PC-3 (cell line): ENCODE results near the gene SLCO2A1.

Experiments
- EZH2 ChIP-seq: fragments of 300-600 bp; sonication (generic); IDR thresholded peaks from one replicate; pipeline ENCODE4 v1.6.1; 2017; ENCODE audit warnings: antibody characterized with exemption, mild to moderate bottlenecking, low read length; ENCODE audit not compliant: unreplicated experiment
- EZH2phosphoT487 ChIP-seq: fragments of 300-600 bp; sonication (generic); IDR thresholded peaks from 2 replicates; pipeline ENCODE4 v1.6.1; 2018; ENCODE audit warnings: mild to moderate bottlenecking, antibody characterized with exemption, low read length, borderline replicate concordance
- TF ChIP-seq, protein P1 (sequence below): fragments of 300-600 bp; sonication (generic); conservative IDR thresholded peaks from 2 replicates; pipeline ENCODE4 v1.5.1; 2017; ENCODE audit warnings: antibody characterized with exemption, low read depth, mild to moderate bottlenecking, low read length

DNA sequence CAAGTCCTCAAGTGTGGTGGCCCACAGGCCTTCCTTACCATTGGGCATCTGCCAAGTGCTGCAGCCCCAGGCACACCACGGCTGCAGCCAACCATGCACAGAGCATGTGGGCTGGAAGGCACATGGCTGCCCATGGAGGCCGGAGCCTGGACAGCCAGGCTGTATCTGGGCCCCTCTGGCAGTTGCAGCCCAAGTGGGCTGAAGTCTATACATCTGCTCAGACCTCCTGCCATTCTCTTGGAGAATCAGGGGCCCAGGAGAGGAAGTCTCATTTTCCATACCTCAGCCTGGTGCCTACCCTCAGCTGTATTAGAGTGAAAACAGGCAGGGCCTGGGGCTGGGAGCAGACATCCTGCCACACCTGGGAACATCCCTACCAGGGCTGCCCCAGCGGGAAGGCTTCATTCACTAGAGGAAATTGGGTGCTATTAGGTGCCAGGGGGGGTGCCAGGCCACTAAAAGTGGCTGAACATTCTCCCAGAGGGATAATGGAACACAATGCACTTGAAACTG lies 48.0 kb upstream of the SLCO2A1 start:
- no peak for TF ChIP-seq EZH2
- TF ChIP-seq, protein P1, sequence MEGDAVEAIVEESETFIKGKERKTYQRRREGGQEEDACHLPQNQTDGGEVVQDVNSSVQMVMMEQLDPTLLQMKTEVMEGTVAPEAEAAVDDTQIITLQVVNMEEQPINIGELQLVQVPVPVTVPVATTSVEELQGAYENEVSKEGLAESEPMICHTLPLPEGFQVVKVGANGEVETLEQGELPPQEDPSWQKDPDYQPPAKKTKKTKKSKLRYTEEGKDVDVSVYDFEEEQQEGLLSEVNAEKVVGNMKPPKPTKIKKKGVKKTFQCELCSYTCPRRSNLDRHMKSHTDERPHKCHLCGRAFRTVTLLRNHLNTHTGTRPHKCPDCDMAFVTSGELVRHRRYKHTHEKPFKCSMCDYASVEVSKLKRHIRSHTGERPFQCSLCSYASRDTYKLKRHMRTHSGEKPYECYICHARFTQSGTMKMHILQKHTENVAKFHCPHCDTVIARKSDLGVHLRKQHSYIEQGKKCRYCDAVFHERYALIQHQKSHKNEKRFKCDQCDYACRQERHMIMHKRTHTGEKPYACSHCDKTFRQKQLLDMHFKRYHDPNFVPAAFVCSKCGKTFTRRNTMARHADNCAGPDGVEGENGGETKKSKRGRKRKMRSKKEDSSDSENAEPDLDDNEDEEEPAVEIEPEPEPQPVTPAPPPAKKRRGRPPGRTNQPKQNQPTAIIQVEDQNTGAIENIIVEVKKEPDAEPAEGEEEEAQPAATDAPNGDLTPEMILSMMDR, result no peak
- TF ChIP-seq EZH2phosphoT487, result no peak
